ENCODE measurements around the gene DCTN4. TPM values are rescaled to one million over a fixed set of nuclear protein-coding genes. Genes with fewer than 3 reads are reported as not detected.

Gene DCTN4
- total RNA-seq, 2 experiments from 2014 or later, result 12.6 to 22.4 TPM

GRCh38 chr5:150765011-150765798 lies 6.4 kb upstream of the DCTN4 start:
- H3K4me3 ChIP-seq (ENCODE audit: low read depth, low read length, poor library complexity, severe bottlenecking), result no peak overlapping the region
- no TSS peak for BruUV-seq (replicated peaks)
- H3K4me2 ChIP-seq (ENCODE audit: low read length), result no peak overlapping the region
- no peaks in the 10 kb centered on the region for H3K4me1 ChIP-seq (ENCODE audit: insufficient read depth, low read length, poor library complexity, severe bottlenecking)
- H3K27ac ChIP-seq (ENCODE audit: low read depth, low read length, poor library complexity, severe bottlenecking), result no peak overlapping the region
- no peaks in the 10 kb centered on the region for H3K9me3 ChIP-seq (ENCODE audit: low read length)
- H4K20me1 ChIP-seq (ENCODE audit: insufficient read depth, low read length), result no peaks in the 10 kb centered on the region
- intact Hi-C loops (cut with micrococcal nuclease; ENCODE audit: unreplicated experiment), result no loop called here
- TF ChIP-seq CTCF (conservative IDR thresholded peaks at IDR 0.05; ENCODE audit: low read length) (no peak), EZH2phosphoT487 (IDR thresholded peaks at IDR 0.05; ENCODE audit: borderline replicate concordance, low read depth, low read length) (no peak)
- ChIA-PET POLR2A (no interaction called here), CTCF (ENCODE audit: unreplicated experiment) (no interaction called here)
- H2AFZ ChIP-seq (ENCODE audit: low read length), result no peak overlapping the region
- H3K36me3 ChIP-seq (ENCODE audit: insufficient read depth, low read length), result no peaks in the 10 kb centered on the region
- no peaks in the 10 kb centered on the region for H3K9me2 ChIP-seq (ENCODE audit: insufficient read depth, low read length)
- H3K79me2 ChIP-seq (ENCODE audit: insufficient read depth, low read depth, low read length), result no peaks in the 10 kb centered on the region
- no peak for DNase-seq (ENCODE audit: low spot score)

DNA sequence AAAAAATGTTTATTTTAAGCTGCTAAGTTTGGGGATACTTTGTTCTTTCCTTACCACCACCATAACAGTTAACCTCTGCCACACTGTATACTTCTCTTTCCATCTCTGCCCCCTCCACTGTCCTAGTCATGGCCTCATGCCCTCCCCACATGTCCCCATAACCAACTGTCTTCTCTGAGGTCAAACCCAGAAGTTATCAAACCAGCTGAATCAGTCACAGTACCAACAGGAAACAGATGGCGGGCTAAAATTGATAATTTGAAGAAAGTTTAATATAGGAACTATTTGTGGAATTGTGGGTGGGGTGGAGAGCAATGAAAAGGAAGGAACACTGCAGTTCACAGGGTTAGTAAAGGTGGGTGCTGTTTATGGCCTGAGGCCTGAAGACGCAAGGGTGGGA lies 5.7 kb upstream of the DCTN4 start:
- DNase-seq (ENCODE audit: low spot score), result no peak
- intact Hi-C loops (cut with micrococcal nuclease; ENCODE audit: unreplicated experiment), result no loop called here
- no peak overlapping the region for H2AFZ ChIP-seq (ENCODE audit: low read length)
- H3K9me2 ChIP-seq (ENCODE audit: insufficient read depth, low read length), result no peaks in the 10 kb centered on the region
- H3K4me2 ChIP-seq (ENCODE audit: low read length), result no peak overlapping the region
- no peaks in the 10 kb centered on the region for H3K79me2 ChIP-seq (ENCODE audit: insufficient read depth, low read depth, low read length)
- CTCF ChIA-PET (ENCODE audit: unreplicated experiment), result no interaction called here
- H3K4me1 ChIP-seq (ENCODE audit: insufficient read depth, low read length, poor library complexity, severe bottlenecking), result no peaks in the 10 kb centered on the region
- no peak overlapping the region for H3K4me3 ChIP-seq (ENCODE audit: low read depth, low read length, poor library complexity, severe bottlenecking)
- BruUV-seq (replicated peaks), result no TSS peak
- TF ChIP-seq EZH2phosphoT487 (IDR thresholded peaks at IDR 0.05; ENCODE audit: borderline replicate concordance, low read depth, low read length) (no peak), CTCF (conservative IDR thresholded peaks at IDR 0.05; ENCODE audit: low read length) (no peak)
- H3K9me3 ChIP-seq (ENCODE audit: low read length), result no peaks in the 10 kb centered on the region
- POLR2A ChIA-PET, result no interaction called here
- H3K27ac ChIP-seq (ENCODE audit: low read depth, low read length, poor library complexity, severe bottlenecking), result no peak overlapping the region
- no peaks in the 10 kb centered on the region for H3K36me3 ChIP-seq (ENCODE audit: insufficient read depth, low read length)
- H4K20me1 ChIP-seq (ENCODE audit: insufficient read depth, low read length), result no peaks in the 10 kb centered on the region

GRCh38 chr5:150763023-150763769 lies 4.4 kb upstream of the DCTN4 start:
- Histone ChIP-seq H3K4me1 (ENCODE audit: insufficient read depth, low read length, poor library complexity, severe bottlenecking) (peaks cover 4% of the 10 kb centered on the region), H3K27ac (ENCODE audit: low read depth, low read length, poor library complexity, severe bottlenecking) (no peak overlapping the region), H3K9me2 (ENCODE audit: insufficient read depth, low read length) (no peaks in the 10 kb centered on the region), H3K9me3 (ENCODE audit: low read length) (no peaks in the 10 kb centered on the region), H3K4me3 (ENCODE audit: low read depth, low read length, poor library complexity, severe bottlenecking) (no peak overlapping the region), H3K4me2 (ENCODE audit: low read length) (no peak overlapping the region), H3K36me3 (ENCODE audit: insufficient read depth, low read length) (no peaks in the 10 kb centered on the region), H3K79me2 (ENCODE audit: insufficient read depth, low read depth, low read length) (no peaks in the 10 kb centered on the region), H2AFZ (ENCODE audit: low read length) (no peak overlapping the region), H4K20me1 (ENCODE audit: insufficient read depth, low read length) (no peaks in the 10 kb centered on the region)
- ChIA-PET POLR2A (interaction anchor here (0.7 kb wide), 2 partner anchors 57 to 373 kb away, joined by 3 read pairs; no protein-coding TSS in a partner anchor), CTCF (ENCODE audit: unreplicated experiment) (no interaction called here)
- no peak for DNase-seq (ENCODE audit: low spot score)
- TF ChIP-seq CTCF (conservative IDR thresholded peaks at IDR 0.05; ENCODE audit: low read length), result no peak
- no peak for TF ChIP-seq EZH2phosphoT487 (IDR thresholded peaks at IDR 0.05; ENCODE audit: borderline replicate concordance, low read depth, low read length)
- no TSS peak for BruUV-seq (replicated peaks)
- intact Hi-C loops (cut with micrococcal nuclease; ENCODE audit: unreplicated experiment), result no loop called here
